HL-60 (cell line): ENCODE results near the gene NIPBL.

Source experiments
- DNase-seq, 2 experiments: peaks; one replicate each; pipeline ENCODE4 v3.0.0-alpha.2; 2010 to 2020; ENCODE audit warnings: low read depth in 1 of 2, low spot score in 1 of 2
- H3K27ac ChIP-seq: fragments of 250-450 bp; sonication (Bioruptor Pico); replicated peaks from 2 replicates; pipeline ENCODE4 v1.5.1; 2020; ENCODE audit warnings: mild to moderate bottlenecking, moderate library complexity
- H3K27me3 ChIP-seq: fragments of 250-450 bp; sonication (Bioruptor Pico); 2 replicates; pipeline ENCODE4 v1.5.1; 2021; ENCODE audit warnings: mild to moderate bottlenecking, moderate library complexity; ENCODE audit not compliant: insufficient read depth, poor library complexity, severe bottlenecking
- H3K4me3 ChIP-seq: replicated peaks from 2 replicates; pipeline ENCODE4 v1.5.1; 2011; ENCODE audit warnings: mild to moderate bottlenecking, control low read depth, low read length; ENCODE audit not compliant: insufficient read depth
- CTCF ChIP-seq: IDR thresholded peaks from one replicate; pipeline ENCODE4 v1.5.1; 2011; ENCODE audit warnings: low read length, control low read depth, inconsistent platforms; ENCODE audit not compliant: insufficient read depth
- GABPA ChIP-seq: IDR thresholded peaks from 2 replicates; pipeline ENCODE4 v1.6.1; 2012; ENCODE audit warnings: low read depth
- POLR2AphosphoS5 ChIP-seq: IDR thresholded peaks from 2 replicates; pipeline ENCODE4 v1.6.1; 2012; ENCODE audit warnings: low read depth
- REST ChIP-seq: IDR thresholded peaks from 2 replicates; pipeline ENCODE4 v1.6.1; 2012; ENCODE audit warnings: low read depth; ENCODE audit not compliant: insufficient replicate concordance
- SPI1 ChIP-seq: IDR thresholded peaks from 2 replicates; pipeline ENCODE4 v1.6.1; 2012; ENCODE audit warnings: low read depth, mild to moderate bottlenecking, borderline replicate concordance

NIPBL gene

GRCh38 chr5:36998578-36998977 lies 122.0 kb downstream of the NIPBL start:
- no peak for TF ChIP-seq CTCF
- TF ChIP-seq POLR2AphosphoS5, result no peak
- TF ChIP-seq SPI1, result no peak
- no peak for TF ChIP-seq GABPA
- no peak for TF ChIP-seq REST
- H3K27ac ChIP-seq, result no peak overlapping the region
- H3K27me3 ChIP-seq, result no peaks in the 10 kb centered on the region
- DNase-seq, result no peak
- H3K4me3 ChIP-seq, result no peak overlapping the region

GRCh38 chr5:37002176-37002751 lies 125.7 kb downstream of the NIPBL start:
- H3K27me3 ChIP-seq, result no peaks in the 10 kb centered on the region
- TF ChIP-seq SPI1 (no peak), CTCF (no peak), REST (no peak)
- no peak for DNase-seq
- no peak overlapping the region for H3K27ac ChIP-seq
- no peak overlapping the region for H3K4me3 ChIP-seq

GRCh38 chr5:37005252-37005651 lies 128.7 kb downstream of the NIPBL start:
- Histone ChIP-seq H3K4me3 (no peak overlapping the region), H3K27ac (no peak overlapping the region), H3K27me3 (no peaks in the 10 kb centered on the region)
- no peak for TF ChIP-seq SPI1
- TF ChIP-seq POLR2AphosphoS5, result no peak
- TF ChIP-seq REST, result no peak
- no peak for TF ChIP-seq GABPA
- no peak for TF ChIP-seq CTCF
- no peak for DNase-seq
